GM12878 (cell line): Measurements from ENCODE around the gene SENP8. TPM values are rescaled to one million over a fixed set of nuclear protein-coding genes. Genes with fewer than 3 reads are reported as not detected.

Source experiments
- ATAC-seq: fragments of 200-7000 bp; cut with Tn5 transposase; 3 replicates; pipeline ENCODE4 v1.9.1; 2020; ENCODE audit warnings: mild to moderate bottlenecking, moderate library complexity
- BruUV-seq: library from RNA; stranded (reverse); fragments of 400-500 nt; replicated peaks from 2 replicates; lab custom pipeline; 2021; lab: Mats Ljungman, UMichigan
- CTCF ChIA-PET: fragments of 300-600 bp; sonication (Branson Sonifier 250); formaldehyde crosslinking; extraction: SDS; loops from one replicate; lab custom pipeline; 2021; ENCODE audit warnings: inconsistent platforms; lab: Yijun Ruan, JAX
- POLR2A ChIA-PET: fragments of 350-600 bp; formaldehyde crosslinking; extraction: SDS; loops from one replicate; lab custom pipeline; 2021; ENCODE audit warnings: inconsistent platforms; lab: Charles Lee
- RAD21 ChIA-PET: fragments of 300-600 bp; sonication (Branson Sonifier 250); formaldehyde crosslinking; loops from one replicate; lab custom pipeline; 2023; ENCODE audit warnings: antibody characterized with exemption; ENCODE audit not compliant: unreplicated experiment; lab: Charles Lee
- SMC1A ChIA-PET: fragments of 300-600 bp; sonication (Branson Sonifier 250); formaldehyde crosslinking; loops from one replicate; lab custom pipeline; 2023; ENCODE audit not compliant: unreplicated experiment, uncharacterized antibody; lab: Charles Lee
- DNase-seq: peaks from one replicate; pipeline ENCODE4 v3.0.0-alpha.2; 2011; ENCODE audit warnings: low read depth, low spot score
- FAIRE-seq: peaks from 3 replicates; lab custom pipeline; 2011; peaks lifted over from hg19 to GRCh38; lab: Jason Lieb, UNC
- H2AFZ ChIP-seq: 2 replicates; pipeline ENCODE4 v1.6.0; 2011; ENCODE audit warnings: low read depth, low read length, control low read depth; ENCODE audit not compliant: control insufficient read depth
- H3K27ac ChIP-seq: 2 replicates; pipeline ENCODE4 v1.5.1; 2011; ENCODE audit warnings: control low read depth; ENCODE audit not compliant: control insufficient read depth, insufficient read depth
- H3K27me3 ChIP-seq, 2 experiments: replicated peaks in 1 of 2; 2 replicates each; pipeline versions ENCODE4 v1.6.0 to v1.6.1; 2011; ENCODE audit warnings: low read length in 1 of 2; ENCODE audit not compliant: control insufficient read depth in 2 of 2, insufficient read depth in 2 of 2
- H3K36me3 ChIP-seq, 2 experiments: 2 replicates each; pipeline ENCODE4 v1.5.1; 2011; ENCODE audit warnings: low read length in 1 of 2; ENCODE audit not compliant: control insufficient read depth in 2 of 2, insufficient read depth in 2 of 2
- H3K4me1 ChIP-seq: 2 replicates; pipeline ENCODE4 v1.6.1; 2011; ENCODE audit warnings: mild to moderate bottlenecking, low read length, moderate library complexity, mixed read lengths; ENCODE audit not compliant: control insufficient read depth, insufficient read depth
- H3K4me2 ChIP-seq: 2 replicates; pipeline ENCODE4 v1.6.0; 2011; ENCODE audit warnings: control low read depth; ENCODE audit not compliant: control insufficient read depth, insufficient read depth
- H3K4me3 ChIP-seq: fragments of 200-600 bp; sonication (generic); 2 replicates; pipeline ENCODE4 v1.5.1; 2016
- H3K79me2 ChIP-seq: 2 replicates; pipeline ENCODE4 v1.6.0; 2011; ENCODE audit warnings: low read length; ENCODE audit not compliant: control insufficient read depth, insufficient read depth
- H3K9ac ChIP-seq: 2 replicates; pipeline ENCODE4 v1.8.0; 2011; ENCODE audit warnings: low read length, control low read depth, mixed read lengths; ENCODE audit not compliant: control insufficient read depth, insufficient read depth
- H3K9me3 ChIP-seq: replicated peaks from 3 replicates; pipeline ENCODE4 v1.5.1; 2011; ENCODE audit warnings: mild to moderate bottlenecking, low read length; ENCODE audit not compliant: control insufficient read depth, insufficient read depth
- H4K20me1 ChIP-seq: 2 replicates; pipeline ENCODE4 v1.6.0; 2011; ENCODE audit not compliant: control insufficient read depth, insufficient read depth
- CHD4 ChIP-seq: fragments of 200-600 bp; sonication (generic); IDR thresholded peaks from 2 replicates; pipeline ENCODE4 v1.6.1; 2016; ENCODE audit warnings: mild to moderate bottlenecking
- JUNB ChIP-seq: IDR thresholded peaks from 2 replicates; pipeline ENCODE4 v1.6.1; 2016; ENCODE audit warnings: antibody characterized with exemption, mild to moderate bottlenecking
- NBN ChIP-seq: fragments of 450-650 bp; IDR thresholded peaks from 2 replicates; pipeline ENCODE4 v1.6.1; 2016
- NR2C1 ChIP-seq: fragments of 450-650 bp; IDR thresholded peaks from 2 replicates; pipeline ENCODE4 v1.6.1; 2017; ENCODE audit warnings: antibody characterized with exemption, mild to moderate bottlenecking, moderate library complexity
- RUNX3 ChIP-seq: IDR thresholded peaks from 2 replicates; pipeline ENCODE4 v1.6.1; 2012; ENCODE audit warnings: low read length, inconsistent platforms
- SIX5 ChIP-seq: IDR thresholded peaks from 2 replicates; pipeline ENCODE4 v1.6.1; 2011; ENCODE audit warnings: mild to moderate bottlenecking, low read depth, low read length, moderate library complexity; ENCODE audit not compliant: severe bottlenecking
- SMAD5 ChIP-seq: IDR thresholded peaks from 2 replicates; pipeline ENCODE4 v1.6.1; 2016; ENCODE audit warnings: antibody characterized with exemption, low read depth
- YBX1 ChIP-seq: fragments of 450-650 bp; IDR thresholded peaks from 2 replicates; pipeline ENCODE4 v1.6.1; 2016; ENCODE audit warnings: antibody characterized with exemption
- YY1 ChIP-seq: IDR thresholded peaks from 2 replicates; pipeline ENCODE4 v1.6.1; 2011; ENCODE audit warnings: low read depth, mild to moderate bottlenecking, low read length
- WGBS: methylation state at CpG from one replicate; pipeline ENCODE4 v1.1.6; 2016; ENCODE audit warnings: low lambda C conversion rate; ENCODE audit not compliant: insufficient replicate concordance, insufficient coverage; ENCODE audit errors: missing lambda C conversion rate; 5-methylcytosine and 5-hydroxymethylcytosine counted together
- in situ Hi-C: fragments of 300-500 bp; cut with MboI; formaldehyde crosslinking; loops from 9 replicates; pipeline ENCODE4 v1.14.3; 2018; ENCODE audit warnings: mixed read lengths
- intact Hi-C: fragments of 100-400 bp; cut with micrococcal nuclease; formaldehyde crosslinking; loops from one replicate; pipeline ENCODE4 v1.14.2; 2022; ENCODE audit not compliant: unreplicated experiment
- polyA plus RNA-seq, 11 experiments: library from polyadenylated mRNA; depleted of rRNA in 4 of 11; unstranded in 6 of 11; stranded (reverse) in 5 of 11; fragments of >200 nt; fragmentation: Nextera tagmentation in 4 of 11; fragmentation: Illumina TruSeq in 1 of 11; extraction: Ambion mirVana in 4 of 11; extraction: Trizol in 1 of 11; gene quantifications; 1 replicate in 1 of 11; 2 replicates in 10 of 11; pipeline versions ENCODE4 v1.2.1 to v1.2.3, GENCODE V29; 2011 to 2016; ENCODE audit warnings: inconsistent platforms in 2 of 11, missing spikeins in 2 of 11, low read depth in 1 of 11
- total RNA-seq, 4 experiments: library from RNA; depleted of rRNA in 3 of 4; stranded (reverse); fragments of >200 nt in 3 of 4; fragmentation: Illumina TruSeq in 1 of 4; extraction: Trizol in 1 of 4; gene quantifications; 2 replicates each; pipeline versions ENCODE4 v1.2.1 to v1.2.3, GENCODE V29; 2013 to 2021
- TF ChIP-seq, protein P1 (sequence below), 3 experiments: IDR thresholded peaks in 2 of 3; conservative IDR thresholded peaks in 1 of 3; 2 replicates each; pipeline ENCODE4 v1.5.1; 2011; ENCODE audit warnings: low read depth in 3 of 3, low read length in 3 of 3, mild to moderate bottlenecking in 3 of 3, control low read depth in 2 of 3, moderate library complexity in 2 of 3, inconsistent platforms in 1 of 3, mixed read lengths in 1 of 3; ENCODE audit not compliant: control insufficient read depth in 2 of 3, insufficient read depth in 1 of 3; ENCODE audit errors: extremely low read depth in 1 of 3
- TF ChIP-seq, protein P2 (sequence below): fragments of 450-650 bp; formaldehyde crosslinking; IDR thresholded peaks from 2 replicates; pipeline ENCODE4 v1.4.0; 2022; ENCODE audit warnings: mild to moderate bottlenecking, moderate library complexity
- TF ChIP-seq, protein P3 (sequence below): IDR thresholded peaks from 2 replicates; pipeline ENCODE4 v1.6.1; 2012; ENCODE audit warnings: low read length, inconsistent platforms
- TF ChIP-seq, protein P4 (sequence below): fragments of 450-650 bp; formaldehyde crosslinking; IDR thresholded peaks from 2 replicates; pipeline ENCODE4 v1.4.0; 2020; ENCODE audit warnings: mild to moderate bottlenecking, moderate library complexity

The SENP8 gene
- total and polyA plus RNA-seq, 10 of the 15 experiments (the other 5 are each of a cell fraction or from before 2014, with no cell fraction given): 0.87 to 5.6 (median 2.2) TPM

DNA sequence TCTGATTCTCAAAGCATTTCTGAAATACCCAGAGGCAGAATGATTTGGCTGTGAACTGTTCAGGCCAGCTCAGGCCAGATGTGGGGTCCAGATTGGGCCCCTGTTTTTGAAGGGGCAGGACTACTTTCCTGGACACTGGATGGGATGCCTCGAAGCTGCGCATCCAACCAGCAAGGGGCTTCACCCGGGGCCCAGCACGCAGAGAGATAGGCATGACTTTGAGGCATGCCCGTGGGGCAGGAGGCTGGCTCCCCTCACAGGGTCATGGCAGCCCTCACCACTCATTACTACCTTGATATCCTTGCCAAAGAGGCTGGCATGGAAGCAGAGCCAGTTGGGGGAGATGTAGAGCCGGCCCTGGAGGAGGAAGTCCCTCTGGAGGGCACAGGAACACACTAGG lies 49.2 kb downstream of the SENP8 start (continued):
- TF ChIP-seq, protein P1, sequence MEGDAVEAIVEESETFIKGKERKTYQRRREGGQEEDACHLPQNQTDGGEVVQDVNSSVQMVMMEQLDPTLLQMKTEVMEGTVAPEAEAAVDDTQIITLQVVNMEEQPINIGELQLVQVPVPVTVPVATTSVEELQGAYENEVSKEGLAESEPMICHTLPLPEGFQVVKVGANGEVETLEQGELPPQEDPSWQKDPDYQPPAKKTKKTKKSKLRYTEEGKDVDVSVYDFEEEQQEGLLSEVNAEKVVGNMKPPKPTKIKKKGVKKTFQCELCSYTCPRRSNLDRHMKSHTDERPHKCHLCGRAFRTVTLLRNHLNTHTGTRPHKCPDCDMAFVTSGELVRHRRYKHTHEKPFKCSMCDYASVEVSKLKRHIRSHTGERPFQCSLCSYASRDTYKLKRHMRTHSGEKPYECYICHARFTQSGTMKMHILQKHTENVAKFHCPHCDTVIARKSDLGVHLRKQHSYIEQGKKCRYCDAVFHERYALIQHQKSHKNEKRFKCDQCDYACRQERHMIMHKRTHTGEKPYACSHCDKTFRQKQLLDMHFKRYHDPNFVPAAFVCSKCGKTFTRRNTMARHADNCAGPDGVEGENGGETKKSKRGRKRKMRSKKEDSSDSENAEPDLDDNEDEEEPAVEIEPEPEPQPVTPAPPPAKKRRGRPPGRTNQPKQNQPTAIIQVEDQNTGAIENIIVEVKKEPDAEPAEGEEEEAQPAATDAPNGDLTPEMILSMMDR (IDR thresholded peaks at IDR 0.05 in 2 of 3, conservative IDR thresholded peaks at IDR 0.05 in 1 of 3; ENCODE audit: control insufficient read depth in 2 of 3, extremely low read depth in 1 of 3, insufficient read depth in 1 of 3, low read depth in 3 of 3, low read length in 3 of 3): no peak
- TF ChIP-seq, protein P2, sequence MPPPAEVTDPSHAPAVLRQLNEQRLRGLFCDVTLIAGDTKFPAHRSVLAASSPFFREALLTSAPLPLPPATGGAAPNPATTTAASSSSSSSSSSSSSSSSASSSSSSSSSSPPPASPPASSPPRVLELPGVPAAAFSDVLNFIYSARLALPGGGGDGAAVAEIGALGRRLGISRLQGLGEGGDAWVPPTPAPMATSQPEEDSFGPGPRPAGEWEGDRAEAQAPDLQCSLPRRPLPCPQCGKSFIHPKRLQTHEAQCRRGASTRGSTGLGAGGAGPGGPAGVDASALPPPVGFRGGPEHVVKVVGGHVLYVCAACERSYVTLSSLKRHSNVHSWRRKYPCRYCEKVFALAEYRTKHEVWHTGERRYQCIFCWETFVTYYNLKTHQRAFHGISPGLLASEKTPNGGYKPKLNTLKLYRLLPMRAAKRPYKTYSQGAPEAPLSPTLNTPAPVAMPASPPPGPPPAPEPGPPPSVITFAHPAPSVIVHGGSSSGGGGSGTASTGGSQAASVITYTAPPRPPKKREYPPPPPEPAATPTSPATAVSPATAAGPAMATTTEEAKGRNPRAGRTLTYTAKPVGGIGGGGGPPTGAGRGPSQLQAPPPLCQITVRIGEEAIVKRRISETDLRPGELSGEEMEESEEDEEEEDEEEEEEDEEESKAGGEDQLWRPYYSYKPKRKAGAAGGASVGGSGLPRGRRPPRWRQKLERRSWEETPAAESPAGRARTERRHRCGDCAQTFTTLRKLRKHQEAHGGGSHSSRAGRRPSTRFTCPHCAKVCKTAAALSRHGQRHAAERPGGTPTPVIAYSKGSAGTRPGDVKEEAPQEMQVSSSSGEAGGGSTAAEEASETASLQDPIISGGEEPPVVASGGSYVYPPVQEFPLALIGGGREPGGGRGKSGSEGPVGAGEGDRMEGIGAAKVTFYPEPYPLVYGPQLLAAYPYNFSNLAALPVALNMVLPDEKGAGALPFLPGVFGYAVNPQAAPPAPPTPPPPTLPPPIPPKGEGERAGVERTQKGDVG: no peak
- TF ChIP-seq SMAD5 (no peak), RUNX3 (no peak), NR2C1 (no peak)

DNA sequence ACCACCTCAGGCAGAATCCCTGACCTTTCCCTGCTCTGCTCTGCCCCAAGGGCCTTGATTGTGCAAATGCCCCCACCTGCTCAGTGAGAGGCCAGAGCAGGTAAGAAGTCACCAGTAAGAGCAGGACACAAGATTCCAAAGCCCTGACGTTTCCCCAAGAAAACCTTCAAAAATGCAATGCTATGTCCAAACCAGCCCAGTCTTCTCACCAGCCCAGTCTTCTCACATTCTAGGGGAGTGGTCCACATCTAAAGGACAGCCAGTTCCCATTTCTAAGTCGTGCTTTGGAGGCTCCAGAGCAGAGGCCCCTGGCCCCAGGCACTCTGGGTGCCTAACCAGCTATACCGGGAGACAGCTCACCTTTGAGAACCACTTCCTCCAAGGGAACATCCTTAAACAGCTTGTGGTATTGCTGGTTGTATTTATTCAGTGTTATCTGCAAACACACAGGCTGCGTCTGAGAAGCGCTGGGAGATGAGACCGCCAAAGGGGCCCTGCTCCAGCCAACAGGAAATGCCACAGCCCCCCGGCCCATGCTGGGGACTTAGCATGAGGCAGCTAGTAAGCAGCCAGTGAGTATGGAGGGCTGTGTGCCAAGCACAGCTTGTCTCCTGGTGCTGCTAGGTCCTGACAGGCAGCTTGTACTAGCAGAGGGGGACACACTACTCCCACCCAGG lies 50.1 kb downstream of the SENP8 start:
- no peak overlapping the region for H3K4me3 ChIP-seq
- 8% methylated on average over 7 of the region's 7 CpGs for WGBS
- intact Hi-C loops: no loop called here
- ChIA-PET RAD21 (interaction anchor here (0.6 kb wide), 1 partner anchor 425 kb away, joined by 3 read pairs; no protein-coding TSS in a partner anchor), POLR2A (interaction anchor here (0.6 kb wide), 1 partner anchor 69 kb away, joined by 6 read pairs; no protein-coding TSS in a partner anchor), SMC1A (no interaction called here), CTCF (no interaction called here)
- no peaks in the 10 kb centered on the region for H3K79me2 ChIP-seq
- DNase-seq: no peak
- peaks cover 0 to 2% of the 10 kb centered on the region in 2 experiments; a peak in 2 of 4 replicates for H3K27me3 ChIP-seq
- no peaks in the 10 kb centered on the region for H3K36me3 ChIP-seq
- H4K20me1 ChIP-seq: no peaks in the 10 kb centered on the region
- no peaks in the 10 kb centered on the region for H3K9me3 ChIP-seq
- no peaks in the 10 kb centered on the region for H3K4me1 ChIP-seq
- no peak overlapping the region for H3K27ac ChIP-seq
- no peak overlapping the region for H3K4me2 ChIP-seq
- no TSS peak for BruUV-seq
- ATAC-seq: peak; percentile 41
- FAIRE-seq: no peak
- H3K9ac ChIP-seq: no peak overlapping the region
- H2AFZ ChIP-seq: no peak overlapping the region
- in situ Hi-C loops: no loop called here
- TF ChIP-seq, protein P3, sequence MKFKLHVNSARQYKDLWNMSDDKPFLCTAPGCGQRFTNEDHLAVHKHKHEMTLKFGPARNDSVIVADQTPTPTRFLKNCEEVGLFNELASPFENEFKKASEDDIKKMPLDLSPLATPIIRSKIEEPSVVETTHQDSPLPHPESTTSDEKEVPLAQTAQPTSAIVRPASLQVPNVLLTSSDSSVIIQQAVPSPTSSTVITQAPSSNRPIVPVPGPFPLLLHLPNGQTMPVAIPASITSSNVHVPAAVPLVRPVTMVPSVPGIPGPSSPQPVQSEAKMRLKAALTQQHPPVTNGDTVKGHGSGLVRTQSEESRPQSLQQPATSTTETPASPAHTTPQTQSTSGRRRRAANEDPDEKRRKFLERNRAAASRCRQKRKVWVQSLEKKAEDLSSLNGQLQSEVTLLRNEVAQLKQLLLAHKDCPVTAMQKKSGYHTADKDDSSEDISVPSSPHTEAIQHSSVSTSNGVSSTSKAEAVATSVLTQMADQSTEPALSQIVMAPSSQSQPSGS: no peak
- no peak for TF ChIP-seq NBN
- no peak for TF ChIP-seq CHD4
- TF ChIP-seq YBX1: no peak
- TF ChIP-seq, protein P4, sequence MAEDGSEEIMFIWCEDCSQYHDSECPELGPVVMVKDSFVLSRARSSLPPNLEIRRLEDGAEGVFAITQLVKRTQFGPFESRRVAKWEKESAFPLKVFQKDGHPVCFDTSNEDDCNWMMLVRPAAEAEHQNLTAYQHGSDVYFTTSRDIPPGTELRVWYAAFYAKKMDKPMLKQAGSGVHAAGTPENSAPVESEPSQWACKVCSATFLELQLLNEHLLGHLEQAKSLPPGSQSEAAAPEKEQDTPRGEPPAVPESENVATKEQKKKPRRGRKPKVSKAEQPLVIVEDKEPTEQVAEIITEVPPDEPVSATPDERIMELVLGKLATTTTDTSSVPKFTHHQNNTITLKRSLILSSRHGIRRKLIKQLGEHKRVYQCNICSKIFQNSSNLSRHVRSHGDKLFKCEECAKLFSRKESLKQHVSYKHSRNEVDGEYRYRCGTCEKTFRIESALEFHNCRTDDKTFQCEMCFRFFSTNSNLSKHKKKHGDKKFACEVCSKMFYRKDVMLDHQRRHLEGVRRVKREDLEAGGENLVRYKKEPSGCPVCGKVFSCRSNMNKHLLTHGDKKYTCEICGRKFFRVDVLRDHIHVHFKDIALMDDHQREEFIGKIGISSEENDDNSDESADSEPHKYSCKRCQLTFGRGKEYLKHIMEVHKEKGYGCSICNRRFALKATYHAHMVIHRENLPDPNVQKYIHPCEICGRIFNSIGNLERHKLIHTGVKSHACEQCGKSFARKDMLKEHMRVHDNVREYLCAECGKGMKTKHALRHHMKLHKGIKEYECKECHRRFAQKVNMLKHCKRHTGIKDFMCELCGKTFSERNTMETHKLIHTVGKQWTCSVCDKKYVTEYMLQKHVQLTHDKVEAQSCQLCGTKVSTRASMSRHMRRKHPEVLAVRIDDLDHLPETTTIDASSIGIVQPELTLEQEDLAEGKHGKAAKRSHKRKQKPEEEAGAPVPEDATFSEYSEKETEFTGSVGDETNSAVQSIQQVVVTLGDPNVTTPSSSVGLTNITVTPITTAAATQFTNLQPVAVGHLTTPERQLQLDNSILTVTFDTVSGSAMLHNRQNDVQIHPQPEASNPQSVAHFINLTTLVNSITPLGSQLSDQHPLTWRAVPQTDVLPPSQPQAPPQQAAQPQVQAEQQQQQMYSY: no peak
- no peak for TF ChIP-seq SIX5
- no peak for TF ChIP-seq JUNB
- TF ChIP-seq YY1: no peak
